Measurements from ENCODE around the gene CDKN2D. TPM values are rescaled to one million over a fixed set of nuclear protein-coding genes. Genes with fewer than 3 reads are reported as not detected.
"Not testable (repeated sequence)": the region's sequence is repeated elsewhere in the genome, so short reads cannot be mapped to it uniquely, and the experiment has no call there.

The CDKN2D gene
- total RNA-seq, 1 donor from 2014 or later = 13.0 TPM

- peaks cover 2% of the 10 kb centered on the region for H3K36me3 Mint-ChIP-seq (ENCODE audit: unreplicated experiment)
- TF ChIP-seq, protein P1, sequence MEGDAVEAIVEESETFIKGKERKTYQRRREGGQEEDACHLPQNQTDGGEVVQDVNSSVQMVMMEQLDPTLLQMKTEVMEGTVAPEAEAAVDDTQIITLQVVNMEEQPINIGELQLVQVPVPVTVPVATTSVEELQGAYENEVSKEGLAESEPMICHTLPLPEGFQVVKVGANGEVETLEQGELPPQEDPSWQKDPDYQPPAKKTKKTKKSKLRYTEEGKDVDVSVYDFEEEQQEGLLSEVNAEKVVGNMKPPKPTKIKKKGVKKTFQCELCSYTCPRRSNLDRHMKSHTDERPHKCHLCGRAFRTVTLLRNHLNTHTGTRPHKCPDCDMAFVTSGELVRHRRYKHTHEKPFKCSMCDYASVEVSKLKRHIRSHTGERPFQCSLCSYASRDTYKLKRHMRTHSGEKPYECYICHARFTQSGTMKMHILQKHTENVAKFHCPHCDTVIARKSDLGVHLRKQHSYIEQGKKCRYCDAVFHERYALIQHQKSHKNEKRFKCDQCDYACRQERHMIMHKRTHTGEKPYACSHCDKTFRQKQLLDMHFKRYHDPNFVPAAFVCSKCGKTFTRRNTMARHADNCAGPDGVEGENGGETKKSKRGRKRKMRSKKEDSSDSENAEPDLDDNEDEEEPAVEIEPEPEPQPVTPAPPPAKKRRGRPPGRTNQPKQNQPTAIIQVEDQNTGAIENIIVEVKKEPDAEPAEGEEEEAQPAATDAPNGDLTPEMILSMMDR (IDR thresholded peaks at IDR 0.05) = no peak
- peaks cover 12% of the 10 kb centered on the region for H3K4me1 Mint-ChIP-seq (ENCODE audit: unreplicated experiment)
- no peaks in the 10 kb centered on the region for H3K9me3 Mint-ChIP-seq (ENCODE audit: unreplicated experiment)
- peak within 1 kb of the TSS; percentile 82 for H3K4me3 Mint-ChIP-seq (ENCODE audit: unreplicated experiment)
- H3K27ac Mint-ChIP-seq (ENCODE audit: unreplicated experiment) = peak within 1 kb of the TSS; percentile 71
- no peaks in the 10 kb centered on the region for H3K27me3 Mint-ChIP-seq (ENCODE audit: unreplicated experiment)
- DNase-seq (ENCODE audit: extremely low spot score, unreplicated experiment) = peak; percentile 92
These were observed 25.1 kb downstream of the CDKN2D start, which contains the start of gene ATG4D for GRCh38 chr19:10543420-10544241. Gene ATG4D, plus strand, starts transcription at chr19:10543904. Its CDS starts 187 bp downstream, at chr19:10544091.

- no peaks in the 10 kb centered on the region for H3K9me3 Mint-ChIP-seq (ENCODE audit: unreplicated experiment)
- H3K27ac Mint-ChIP-seq (ENCODE audit: unreplicated experiment) = no peak overlapping the region
- H3K36me3 Mint-ChIP-seq (ENCODE audit: unreplicated experiment) = peaks cover 2% of the 10 kb centered on the region
- no peak for DNase-seq (ENCODE audit: extremely low spot score, unreplicated experiment)
- peak overlapping the region; percentile 72 for H3K4me3 Mint-ChIP-seq (ENCODE audit: unreplicated experiment)
- TF ChIP-seq, protein P1 (IDR thresholded peaks at IDR 0.05) = no peak
- no peaks in the 10 kb centered on the region for H3K27me3 Mint-ChIP-seq (ENCODE audit: unreplicated experiment)
- H3K4me1 Mint-ChIP-seq (ENCODE audit: unreplicated experiment) = peaks cover 12% of the 10 kb centered on the region
These were observed 25.7 kb downstream of the CDKN2D start for GRCh38 chr19:10543059-10543419.

- not testable (repeated sequence) for H3K4me1 Mint-ChIP-seq (ENCODE audit: unreplicated experiment); H3K4me3 Mint-ChIP-seq (ENCODE audit: unreplicated experiment); DNase-seq (ENCODE audit: extremely low spot score, unreplicated experiment); H3K27ac Mint-ChIP-seq (ENCODE audit: unreplicated experiment); H3K9me3 Mint-ChIP-seq (ENCODE audit: unreplicated experiment); H3K36me3 Mint-ChIP-seq (ENCODE audit: unreplicated experiment); H3K27me3 Mint-ChIP-seq (ENCODE audit: unreplicated experiment)
These were observed 29.8 kb downstream of the CDKN2D start for GRCh38 chr19:10539016-10539415.

DNA sequence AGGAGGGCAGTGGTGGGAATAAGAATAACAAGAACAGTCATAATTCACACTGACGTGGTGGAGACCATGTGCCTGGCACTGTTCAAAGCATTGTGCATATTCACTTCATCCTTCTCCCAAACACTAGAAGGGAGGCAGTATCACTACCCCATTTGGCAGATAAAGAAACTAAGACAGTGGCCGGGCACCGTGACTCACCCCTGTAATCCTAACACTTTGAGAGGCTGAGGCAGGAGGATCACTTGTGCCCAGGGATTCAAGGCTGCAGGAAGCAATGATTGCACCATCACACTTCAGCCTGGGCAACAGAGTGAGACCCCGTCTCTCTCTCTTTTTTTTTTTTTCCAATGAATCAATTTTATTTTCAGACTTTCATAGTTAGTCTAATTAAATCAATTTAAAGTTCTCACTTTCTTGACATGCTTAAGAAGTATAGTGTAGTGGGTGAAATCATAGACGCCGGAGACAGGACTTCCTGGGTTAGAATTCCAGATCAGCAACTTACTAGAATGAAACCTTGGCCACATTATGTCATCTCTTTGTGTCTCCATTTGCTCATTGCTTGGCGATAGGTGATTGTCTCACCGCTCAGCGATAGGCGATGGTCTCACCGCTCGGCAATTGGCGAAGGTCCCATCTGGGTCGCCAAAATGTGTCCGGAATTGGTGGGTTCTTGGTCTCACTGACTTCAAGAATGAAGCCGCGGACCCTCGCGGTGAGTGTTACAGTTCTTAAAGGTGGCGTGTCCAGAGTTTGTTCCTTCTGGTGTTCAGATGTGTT lies 30.4 kb downstream of the CDKN2D start:
- Mint-ChIP-seq H3K27me3 (ENCODE audit: unreplicated experiment) (no peaks in the 10 kb centered on the region), H3K4me3 (ENCODE audit: unreplicated experiment) (no peak overlapping the region), H3K27ac (ENCODE audit: unreplicated experiment) (no peak overlapping the region), H3K36me3 (ENCODE audit: unreplicated experiment) (no peaks in the 10 kb centered on the region), H3K4me1 (ENCODE audit: unreplicated experiment) (peaks cover 10% of the 10 kb centered on the region), H3K9me3 (ENCODE audit: unreplicated experiment) (no peaks in the 10 kb centered on the region)
- DNase-seq (ENCODE audit: extremely low spot score, unreplicated experiment) = no peak
- TF ChIP-seq, protein P1 (IDR thresholded peaks at IDR 0.05) = no peak

DNA sequence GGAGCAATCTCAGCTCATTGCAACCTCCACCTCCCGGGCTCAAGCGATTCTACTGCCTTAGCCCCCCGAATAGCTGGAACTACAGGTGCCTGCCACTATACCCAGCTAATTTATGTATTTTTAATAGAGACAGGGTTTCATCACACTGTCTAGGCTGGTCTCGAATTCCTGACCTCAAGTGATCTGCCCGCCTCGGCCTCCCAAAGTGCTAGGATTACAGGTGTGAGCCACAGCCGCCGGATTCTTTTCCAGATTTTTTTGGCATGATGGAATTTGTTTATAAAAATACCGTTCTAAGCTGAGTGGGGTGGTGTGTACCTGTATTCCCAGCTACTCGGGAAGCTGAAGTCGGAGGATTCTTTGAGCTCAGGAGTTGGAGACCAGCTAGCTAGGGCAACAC lies 31.1 kb downstream of the CDKN2D start:
- Mint-ChIP-seq H3K4me3 (ENCODE audit: unreplicated experiment) (no peak overlapping the region), H3K9me3 (ENCODE audit: unreplicated experiment) (no peaks in the 10 kb centered on the region)
- TF ChIP-seq, protein P1 (IDR thresholded peaks at IDR 0.05) = no peak

More for the DNA sequence above, 31.1 kb downstream of the CDKN2D start:
- DNase-seq (ENCODE audit: extremely low spot score, unreplicated experiment) = no peak
- no peaks in the 10 kb centered on the region for H3K27me3 Mint-ChIP-seq (ENCODE audit: unreplicated experiment)
- peaks cover 16% of the 10 kb centered on the region for H3K4me1 Mint-ChIP-seq (ENCODE audit: unreplicated experiment)
- H3K27ac Mint-ChIP-seq (ENCODE audit: unreplicated experiment) = no peak overlapping the region
- no peaks in the 10 kb centered on the region for H3K36me3 Mint-ChIP-seq (ENCODE audit: unreplicated experiment)

All from osteocyte (in vitro differentiated cells).